OCI-M1 (cell line): ENCODE results near the gene GTF3C2.

Experiments
- DNase-seq: peaks from one replicate; lab custom pipeline; 2025; lab: John Stamatoyannopoulos, UW

Gene GTF3C2

GRCh38 chr2:27297195-27297594 lies 59.4 kb downstream of the GTF3C2 start:
- no peak for DNase-seq

- DNase-seq = no peak
Measured at GRCh38 chr2:27296481-27296880, 60.1 kb downstream of the GTF3C2 start.

- no peak for DNase-seq
Measured at GRCh38 chr2:27294928-27295327, 61.6 kb downstream of the GTF3C2 start.

- DNase-seq = peak; percentile 27
Measured at GRCh38 chr2:27291865-27292264, 64.7 kb downstream of the GTF3C2 start.

- no peak for DNase-seq
Measured at GRCh38 chr2:27290549-27290948, 66.0 kb downstream of the GTF3C2 start.

- DNase-seq = no peak
Measured at GRCh38 chr2:27288610-27289009, 68.0 kb downstream of the GTF3C2 start.

GRCh38 chr2:27285481-27285880 lies 71.1 kb downstream of the GTF3C2 start:
- DNase-seq = no peak

- no peak for DNase-seq
Measured at GRCh38 chr2:27284996-27285395, 71.6 kb downstream of the GTF3C2 start.

GRCh38 chr2:27282892-27283291 lies 73.7 kb downstream of the GTF3C2 start:
- no peak for DNase-seq

GRCh38 chr2:27281855-27282559 lies 74.6 kb downstream of the GTF3C2 start, which contains the start of gene TRIM54:
TSS of gene TRIM54 (plus strand) at chr2:27282429. CDS start at chr2:27282732, 303 bp downstream.
- no peak for DNase-seq

- no peak for DNase-seq
Measured at GRCh38 chr2:27281442-27281841, 75.1 kb downstream of the GTF3C2 start.

GRCh38 chr2:27280826-27281225 lies 75.7 kb downstream of the GTF3C2 start:
- DNase-seq = no peak

GRCh38 chr2:27278010-27278409 lies 78.6 kb downstream of the GTF3C2 start:
- DNase-seq = no peak
